Superior temporal gyrus (tissue), 1 donor: Measurements from ENCODE around the gene SYT17.

Experiments used
- DNase-seq: peaks from one replicate; pipeline ENCODE4 v3.0.0-alpha.2; 2016; ENCODE audit errors: extremely low spot score

Gene SYT17

DNA sequence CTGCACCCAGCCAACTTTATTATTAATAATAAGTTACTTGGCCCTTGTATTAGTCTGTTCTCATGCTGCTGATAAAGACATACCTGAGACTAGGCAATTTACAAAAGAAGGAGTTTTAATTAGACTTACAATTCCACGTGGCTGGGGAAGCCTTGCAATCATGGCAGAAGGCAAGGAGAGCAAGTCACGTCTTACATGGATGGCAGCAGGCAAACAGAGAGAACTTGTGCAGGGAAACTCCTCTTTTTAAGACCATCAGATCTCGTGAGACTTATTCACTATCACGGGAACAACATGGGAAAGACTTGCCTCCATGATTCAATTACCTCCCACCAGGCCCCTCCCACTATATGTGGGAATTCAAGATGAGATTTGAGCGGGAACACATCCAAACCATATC, 47.7 kb downstream of the SYT17 start:
- DNase-seq: no peak

DNA sequence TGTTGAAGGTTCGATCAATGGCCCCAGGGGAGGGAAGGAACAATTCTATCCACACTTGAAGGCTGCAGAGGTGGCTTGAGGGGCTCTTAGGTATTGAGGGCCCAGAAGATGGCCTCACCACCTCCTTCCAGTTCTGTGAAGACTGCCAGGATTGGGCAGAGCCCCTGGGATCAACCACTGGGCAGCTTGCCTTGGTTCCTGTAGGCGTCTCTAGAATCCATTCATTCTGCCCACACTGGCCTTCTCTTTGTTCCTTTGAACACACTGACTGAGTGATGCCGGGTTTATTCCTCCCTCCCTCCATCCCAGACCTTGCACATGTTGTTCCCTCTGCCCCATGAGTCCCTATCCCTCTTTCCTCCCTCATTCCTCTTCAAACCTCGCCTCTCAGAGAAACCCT, 50.5 kb downstream of the SYT17 start:
- DNase-seq: no peak

DNA sequence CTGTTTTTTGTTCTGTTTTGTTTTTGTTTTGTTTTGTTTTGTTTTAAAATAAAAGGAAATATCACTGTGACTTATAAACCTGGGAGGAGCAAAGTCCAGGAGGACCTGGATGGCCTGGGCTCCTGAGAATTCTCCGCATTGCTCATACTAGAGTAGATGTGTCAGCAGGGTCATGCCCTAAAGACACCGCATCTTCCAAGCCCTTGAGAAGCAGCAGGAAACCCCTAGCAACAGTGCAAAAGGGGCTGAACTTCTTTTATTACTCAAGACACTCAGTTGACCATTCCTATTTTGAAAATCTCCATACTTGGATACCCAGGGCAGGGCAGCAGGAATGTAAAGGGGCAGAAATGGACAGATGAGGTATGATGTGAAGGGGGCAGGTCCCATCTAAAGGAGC, 51.8 kb downstream of the SYT17 start:
- no peak for DNase-seq

GRCh38 chr16:19223235-19224170, 55.5 kb downstream of the SYT17 start:
- DNase-seq: no peak

DNA sequence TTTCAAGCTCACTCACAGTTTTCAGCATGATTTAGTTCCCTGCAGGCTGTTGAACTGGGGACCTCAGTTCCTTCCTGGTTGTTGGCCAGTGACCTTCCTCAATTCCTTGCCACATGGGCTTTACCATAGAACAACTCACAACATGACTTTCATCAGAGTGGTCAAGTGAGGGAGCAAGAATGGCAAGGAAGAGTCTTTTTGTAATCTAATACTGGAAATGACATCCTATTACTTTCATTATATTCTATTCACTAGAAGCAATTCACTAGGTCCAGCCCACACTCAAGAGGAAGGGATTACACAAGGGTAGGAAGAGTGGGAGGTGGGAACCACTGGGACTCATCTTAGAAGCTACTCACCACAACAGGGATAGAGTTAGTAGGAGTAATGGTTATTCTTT, 57.6 kb downstream of the SYT17 start:
- DNase-seq: no peak

DNA sequence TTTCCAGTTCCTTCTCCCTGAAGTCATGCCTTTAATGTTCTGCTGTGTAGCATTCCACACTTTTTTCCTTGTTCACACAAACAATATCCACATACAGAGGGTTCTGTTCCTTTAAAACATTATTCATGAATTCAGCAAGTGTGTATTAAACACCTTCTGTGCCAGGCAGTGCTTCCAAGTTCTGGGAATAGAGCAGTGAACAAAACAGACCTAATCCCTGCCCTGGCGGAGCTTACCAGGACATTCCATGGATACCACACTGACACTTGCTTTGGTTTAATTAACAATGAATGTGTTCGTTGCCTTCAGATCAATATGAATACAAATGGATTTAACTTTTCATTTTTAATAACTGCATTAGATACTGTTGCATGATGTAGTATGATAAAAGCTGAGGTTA, 59.6 kb downstream of the SYT17 start:
- peak; percentile 21 for DNase-seq

GRCh38 chr16:19228052-19228451, 60.0 kb downstream of the SYT17 start:
- DNase-seq: no peak

DNA sequence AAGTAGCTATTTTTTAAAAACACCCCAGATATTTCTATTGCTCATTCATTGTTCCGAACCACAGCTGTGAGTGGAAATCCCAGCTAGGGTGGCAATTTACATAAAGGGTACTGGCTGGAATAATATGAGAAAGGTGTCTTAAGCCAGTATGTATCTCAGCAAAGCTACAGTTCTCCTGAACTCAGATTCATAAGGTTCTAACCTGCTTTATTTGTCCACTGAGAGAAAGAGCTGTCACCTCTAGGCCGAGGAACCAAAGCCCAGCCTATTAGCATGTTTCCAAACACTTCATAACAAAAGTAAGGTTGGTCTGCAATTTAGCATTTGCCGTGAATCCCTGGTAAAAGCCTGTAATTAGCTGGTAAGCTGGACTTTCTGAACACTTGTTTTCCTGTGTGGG, 60.5 kb downstream of the SYT17 start:
- no peak for DNase-seq

GRCh38 chr16:19230575-19230974, 62.5 kb downstream of the SYT17 start:
- no peak for DNase-seq

DNA sequence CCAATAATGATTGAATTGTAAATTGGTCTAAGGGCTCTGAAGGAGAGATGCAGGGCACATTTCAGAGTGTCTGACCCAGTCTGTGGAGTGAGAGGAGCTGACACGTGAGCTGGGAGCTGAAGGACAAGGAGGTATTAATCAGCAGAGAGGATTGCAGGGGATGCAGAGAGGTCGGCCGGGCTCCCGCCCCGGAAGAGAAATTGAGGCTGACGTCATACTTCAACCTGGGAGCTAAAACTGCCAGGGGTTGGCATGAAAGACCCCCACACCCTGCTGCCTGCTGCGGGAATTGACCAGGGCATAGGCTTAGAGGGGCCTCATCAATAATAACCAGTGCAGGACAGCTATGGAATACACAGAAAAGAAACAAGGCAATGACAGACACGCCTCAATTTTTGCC, 63.8 kb downstream of the SYT17 start:
- no peak for DNase-seq

- no peak for DNase-seq
These were observed 64.9 kb downstream of the SYT17 start for GRCh38 chr16:19232988-19233387.

GRCh38 chr16:19235478-19235877, 67.4 kb downstream of the SYT17 start:
- DNase-seq: no peak

DNA sequence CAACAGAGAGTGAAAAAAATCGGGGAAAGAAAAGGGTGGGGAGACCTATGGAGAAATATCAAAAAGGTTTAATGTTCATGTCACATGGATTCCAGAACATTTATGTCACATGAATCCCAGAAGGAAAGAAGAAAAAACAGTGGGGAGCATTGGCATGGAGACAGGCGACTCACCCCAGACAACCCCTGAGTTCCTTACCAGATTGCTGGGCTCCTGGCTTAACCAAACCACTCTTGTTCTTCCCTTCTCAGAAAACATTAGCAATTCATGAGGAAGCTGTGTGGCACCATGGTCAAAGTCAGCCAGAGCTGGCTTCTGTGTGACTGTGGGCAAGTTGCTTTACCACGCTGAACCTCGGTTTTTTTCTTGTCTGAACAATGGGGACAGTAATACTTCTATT, 67.8 kb downstream of the SYT17 start:
- no peak for DNase-seq

DNA sequence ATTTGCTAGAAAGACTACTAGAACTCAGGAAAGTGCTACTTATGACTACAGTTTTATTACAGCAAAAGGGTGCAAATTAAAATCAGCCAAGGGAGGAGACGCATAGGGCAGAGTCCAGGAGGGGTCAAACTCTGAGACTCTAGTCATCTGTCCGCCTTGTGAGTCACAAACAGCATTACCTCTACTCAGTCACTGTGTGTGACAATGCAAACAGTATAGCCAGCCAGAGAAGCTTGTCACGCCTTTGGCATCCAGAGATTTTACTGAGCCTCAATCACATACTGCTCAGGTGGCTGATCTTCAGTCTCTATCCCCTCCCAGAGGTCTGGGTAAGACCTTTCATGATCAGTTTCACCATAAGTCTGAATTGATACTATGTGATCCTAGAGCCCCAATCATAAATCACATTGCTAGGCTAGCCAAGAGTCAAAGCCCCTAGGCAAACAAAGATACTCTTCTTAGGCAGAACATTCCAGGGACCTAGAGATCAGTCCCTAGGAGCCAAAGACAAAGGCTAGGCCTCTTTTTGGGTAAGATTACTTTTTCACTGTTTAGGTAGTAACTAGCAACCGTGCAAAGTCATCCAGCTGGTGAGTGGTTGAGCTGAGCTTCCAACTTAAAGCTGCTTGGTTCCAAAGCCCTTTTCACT, 68.6 kb downstream of the SYT17 start:
- no peak for DNase-seq

DNA sequence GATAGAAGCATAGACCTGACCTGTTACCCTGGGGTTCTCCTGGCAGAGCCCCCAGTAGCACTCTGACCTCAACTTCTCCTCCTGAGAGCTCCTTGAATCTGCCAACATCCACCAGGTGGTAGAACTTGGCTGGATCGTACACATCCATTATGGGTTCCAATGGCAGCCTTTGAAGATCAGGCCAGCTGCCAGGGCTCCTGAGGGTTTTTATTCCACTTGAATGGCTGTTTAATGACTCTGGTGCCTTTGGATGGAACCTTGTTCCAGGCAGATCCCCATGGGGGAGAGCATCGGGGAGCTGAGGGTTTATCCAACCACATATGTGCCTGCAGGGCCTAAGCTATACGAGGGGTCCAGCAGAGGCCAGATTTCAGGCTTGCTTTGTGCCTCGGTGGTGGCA, 70.4 kb downstream of the SYT17 start:
- no peak for DNase-seq

- no peak for DNase-seq
These were observed 71.6 kb downstream of the SYT17 start for GRCh38 chr16:19239511-19240155.

DNA sequence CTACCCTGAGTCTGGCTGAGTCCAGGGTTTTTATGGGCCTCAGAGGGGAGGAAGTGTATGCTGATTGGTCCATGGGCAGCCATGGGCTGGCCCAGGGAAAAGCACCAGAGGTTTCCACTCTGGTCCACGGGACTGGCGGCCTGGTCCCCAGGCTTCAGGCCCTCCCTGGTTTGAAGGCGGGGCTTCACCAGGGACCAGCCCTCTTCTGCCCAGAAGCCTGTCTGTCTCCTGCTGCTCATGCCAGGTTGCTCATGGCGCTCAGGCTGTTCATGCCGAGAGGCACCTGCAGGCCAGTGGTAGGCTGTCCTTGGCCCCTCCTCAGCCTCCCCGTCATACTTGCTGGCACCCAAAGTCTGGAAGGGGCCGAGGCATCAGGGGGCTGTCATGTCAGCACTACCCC, 72.5 kb downstream of the SYT17 start:
- no peak for DNase-seq

DNA sequence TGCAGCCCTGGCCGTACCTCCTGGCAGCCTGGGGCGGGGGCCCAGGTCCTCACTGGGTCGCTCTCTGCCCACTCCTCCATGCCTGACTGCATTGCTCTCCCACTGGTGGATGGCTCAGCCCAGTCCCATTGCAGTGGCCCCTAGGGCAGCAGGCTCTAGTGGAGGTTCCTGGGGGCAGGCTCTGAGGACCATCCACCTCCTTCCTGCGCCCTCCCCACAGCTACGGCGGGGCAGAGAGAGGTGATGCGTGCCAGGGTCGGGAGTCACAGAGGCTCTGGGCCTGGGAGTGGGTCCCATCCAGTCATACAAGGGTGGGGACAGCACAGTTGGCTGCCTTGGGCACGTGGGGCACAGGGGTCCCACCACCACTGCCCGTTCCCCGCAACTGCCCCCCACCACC, 73.5 kb downstream of the SYT17 start:
- no peak for DNase-seq

- DNase-seq: no peak
These were observed 74.1 kb downstream of the SYT17 start for GRCh38 chr16:19242186-19242585.

DNA sequence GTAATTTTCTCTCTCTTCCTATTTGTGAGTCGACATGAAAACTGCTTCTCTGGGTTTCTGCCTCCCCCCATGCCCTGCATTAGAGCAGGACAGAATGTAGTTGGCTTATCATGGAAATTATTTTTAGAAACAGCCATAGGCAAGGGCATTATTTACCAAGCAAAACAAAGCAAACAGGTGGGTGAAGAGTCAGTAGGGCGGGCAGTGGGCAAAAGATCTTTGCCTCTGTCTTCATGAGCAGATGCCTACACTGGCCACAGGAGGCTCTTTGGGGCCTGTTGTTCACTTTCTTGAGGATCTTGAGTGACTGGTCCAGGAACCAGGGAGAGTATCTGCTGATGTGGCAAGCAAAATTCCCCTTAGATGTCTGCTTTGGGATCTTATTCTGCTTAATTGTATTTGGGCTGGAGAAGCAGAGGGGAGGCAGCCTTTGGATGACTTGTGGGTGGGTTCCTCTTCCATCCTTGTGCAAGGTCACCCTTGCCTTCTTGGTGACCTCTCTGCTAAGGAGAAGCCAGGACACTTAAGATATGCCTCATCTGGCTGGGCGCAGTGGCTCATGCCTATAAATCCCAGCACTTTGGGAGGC, 75.0 kb downstream of the SYT17 start:
- no peak for DNase-seq

DNA sequence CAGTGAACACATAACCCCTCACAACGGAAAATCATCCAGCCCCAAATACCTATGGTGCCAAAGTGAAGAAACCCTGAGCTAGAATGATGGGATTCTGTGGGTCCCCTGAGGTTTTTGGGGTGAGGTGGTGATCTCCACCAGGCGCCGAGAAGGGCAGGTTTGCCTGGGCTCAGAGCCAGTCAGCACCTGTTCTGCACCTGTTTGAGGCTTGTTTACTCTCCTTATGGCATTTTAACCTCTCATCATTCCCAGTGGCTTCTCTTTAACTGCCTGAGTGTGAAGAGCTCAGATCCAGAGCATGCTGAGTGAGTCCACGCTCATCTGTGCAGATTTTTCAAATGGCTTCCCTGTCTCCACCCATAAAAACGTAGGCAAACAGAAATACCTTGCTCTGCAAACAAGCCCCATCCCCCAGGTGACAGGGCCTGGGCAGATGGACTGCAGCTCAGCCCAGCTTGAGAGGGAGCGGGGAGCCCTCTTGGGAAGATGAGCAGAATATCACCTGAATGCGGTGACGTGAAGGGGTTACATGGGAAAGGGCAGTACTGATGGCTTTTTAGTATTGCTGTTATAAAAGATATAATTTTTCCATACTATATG, 77.4 kb downstream of the SYT17 start:
- DNase-seq: no peak

DNA sequence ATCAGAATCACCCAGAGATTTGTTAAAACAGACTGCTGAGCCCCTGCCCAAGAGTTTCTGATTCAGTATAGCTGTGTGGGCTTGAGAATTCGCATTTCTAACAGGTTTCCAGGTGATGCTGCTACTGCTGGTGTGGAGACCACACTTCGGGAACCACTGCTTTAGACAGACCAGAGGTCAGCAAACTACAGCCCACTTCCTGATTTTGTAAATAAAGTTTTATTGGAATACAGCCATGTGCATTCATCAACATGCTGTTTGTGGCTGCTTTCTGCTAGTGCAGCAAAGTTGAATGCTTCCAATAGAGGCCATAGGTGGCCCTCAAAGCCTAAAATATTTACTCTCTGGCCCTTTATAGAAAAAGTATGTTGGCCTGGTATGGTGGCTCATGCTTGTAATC, 84.9 kb downstream of the SYT17 start:
- no peak for DNase-seq
